Subcutaneous adipose tissue (tissue), 4 donors: ENCODE results near the gene KAZN. TPM values are rescaled to one million over a fixed set of nuclear protein-coding genes. Genes with fewer than 3 reads are reported as not detected.

Source experiments
- CTCF ChIP-seq: fragments of 450-650 bp; IDR thresholded peaks from one replicate; pipeline ENCODE4 v1.5.1; 2016; ENCODE audit warnings: low read depth, mild to moderate bottlenecking, control low read depth, antibody characterized with exemption, moderate library complexity
- total RNA-seq, 4 donors: library from RNA; depleted of rRNA; stranded (reverse); fragments of >200 nt; gene quantifications; one replicate each; pipeline ENCODE4 v1.1.0, GENCODE V29; 2016

KAZN gene
- total RNA-seq, 4 donors from 2014 or later = 7.5 to 22.2 (median 10.4) TPM

- TF ChIP-seq CTCF = no peak
Observed at GRCh38 chr1:15155191-15155590, 556.7 kb downstream of the KAZN start.

GRCh38 chr1:15155888-15156741 lies 557.6 kb downstream of the KAZN start:
- no peak for TF ChIP-seq CTCF

- no peak for TF ChIP-seq CTCF
Observed at GRCh38 chr1:15156807-15157380, 558.4 kb downstream of the KAZN start.

- TF ChIP-seq CTCF = no peak
Observed at GRCh38 chr1:15157524-15158399, 559.3 kb downstream of the KAZN start.

GRCh38 chr1:15158506-15159165 lies 560.2 kb downstream of the KAZN start:
- TF ChIP-seq CTCF = no peak

GRCh38 chr1:15159166-15159555 lies 560.7 kb downstream of the KAZN start:
- no peak for TF ChIP-seq CTCF
